Adrenal gland (tissue), 12 donors: ENCODE data around the gene IL31. TPM values are rescaled to one million over a fixed set of nuclear protein-coding genes. Genes with fewer than 3 reads are reported as not detected.

ENCODE experiments used
- DNase-seq, 7 donors: peaks; one replicate each; pipeline ENCODE4 v3.0.0-alpha.2; 2019 to 2020
- H3K27ac ChIP-seq, 5 donors: fragments of 200-600 bp; sonication (generic) in 4 of 5; 1 replicate in 3 of 5; 2 replicates in 2 of 5; pipeline versions ENCODE4 v1.5.1 to v1.8.0; 2016 to 2020; ENCODE audit warnings: mild to moderate bottlenecking in 1 of 5
- H3K27me3 ChIP-seq: fragments of 200-600 bp; 2 replicates; pipeline ENCODE4 v1.8.0; 2021
- H3K36me3 ChIP-seq, 2 donors: fragments of 200-600 bp; replicated peaks in 1 of 2; 1 replicate in 1 of 2; 2 replicates in 1 of 2; pipeline versions ENCODE4 v1.5.1 to v1.8.0; 2018 to 2022
- H3K4me1 ChIP-seq, 2 donors: fragments of 200-600 bp; replicated peaks in 1 of 2; 1 replicate in 1 of 2; 2 replicates in 1 of 2; pipeline versions ENCODE4 v1.5.1 to v1.8.0; 2018 to 2021
- H3K4me3 ChIP-seq, 4 donors: fragments of 200-600 bp; sonication (generic) in 3 of 4; one replicate each; pipeline ENCODE4 v1.5.1; 2016 to 2018
- H3K9me3 ChIP-seq, 3 donors: fragments of 200-600 bp; sonication (generic) in 1 of 3; replicated peaks in 1 of 3; 1 replicate in 2 of 3; 2 replicates in 1 of 3; pipeline versions ENCODE4 v1.5.1 to v1.8.0; 2016 to 2021
- POLR2A ChIP-seq, 2 donors: fragments of 450-650 bp; IDR thresholded peaks; one replicate each; pipeline ENCODE4 v1.6.1; 2017; ENCODE audit warnings: antibody characterized with exemption in 2 of 2, mild to moderate bottlenecking in 2 of 2, moderate library complexity in 1 of 2
- WGBS, 4 donors: extraction: QIAGEN DNeasy Blood & Tissue Kit in 2 of 4; methylation state at CpG; one replicate each; pipeline versions ENCODE4 v1.1.5 to v1.1.7; 2013 to 2017; 5-methylcytosine and 5-hydroxymethylcytosine counted together
- intact Hi-C, 2 donors: fragments of 100-400 bp; cut with DNase I; formaldehyde crosslinking; loops; one replicate each; pipeline versions ENCODE4 v1.14.1 to v1.15.0; 2022 to 2023
- polyA plus RNA-seq, 3 donors: library from polyadenylated mRNA; stranded (reverse); fragments of 200-250 nt in 2 of 3; fragments of 350-450 nt in 1 of 3; fragmentation: Illumina TruSeq in 1 of 3; extraction: RNeasy Lipid Tissue Mini Kit (QIAGEN cat#74804) in 1 of 3; gene quantifications; one replicate each; pipeline ENCODE4 v1.2.3, GENCODE V29; 2013 to 2014
- total RNA-seq, 9 donors: library from RNA; depleted of rRNA in 4 of 9; stranded (reverse); fragments of >200 nt in 4 of 9; fragments of 120-200 nt in 1 of 9; fragmentation: NEBNext Ultra II Directional in 1 of 9; extraction: Animal tissue kit (Norgen Biotek cat#: 25700) in 1 of 9; gene quantifications; one replicate each; pipeline versions ENCODE4 v1.1.0 to v1.2.4, GENCODE V29; 2013 to 2023
- TF ChIP-seq, protein P1 (sequence below), 6 experiments: fragments of 450-650 bp in 4 of 6; fragments of 200-600 bp in 2 of 6; sonication (generic) in 1 of 6; IDR thresholded peaks; 1 replicate in 5 of 6; 2 replicates in 1 of 6; pipeline versions ENCODE4 v1.5.1 to v1.8.0; 2016 to 2021; ENCODE audit warnings: antibody characterized with exemption in 6 of 6, mild to moderate bottlenecking in 2 of 6, moderate library complexity in 1 of 6
- donor health status: healthy with polysubstance abuse.
- donor health status: Bipolar disorder and iron deficiency.
- donor health status: DM: yes; HTN: yes; CAD: no.
- donor health status: DM: no; HTN: no; CAD: no.
- donor health status: DM: no; HTN: no; CAD: no.
- donor health status: DM: yes; HTN: yes; CAD: no.

IL31 gene
- total and polyA plus RNA-seq, 12 donors = not detected

DNA sequence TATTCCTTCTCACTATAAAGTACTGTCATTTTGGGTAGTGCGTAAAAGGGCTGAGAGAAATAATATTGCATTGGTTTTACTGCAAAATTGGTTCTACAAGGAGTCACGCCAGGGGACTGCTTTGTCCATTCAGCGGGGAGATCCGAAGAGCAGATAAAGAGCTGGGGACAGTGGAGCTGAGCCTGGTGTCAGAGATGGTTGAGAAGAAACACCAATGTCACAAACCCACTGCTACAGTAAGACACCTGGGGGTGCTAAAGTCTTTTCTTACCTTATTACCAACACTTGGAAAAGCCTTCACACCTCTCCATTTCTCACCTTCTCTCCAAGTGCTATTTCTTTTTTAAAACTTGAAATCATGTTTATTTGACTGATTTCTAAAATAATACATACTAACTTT is 14.1 kb downstream of the IL31 start:
- intact Hi-C loops = no loop called here
- no peak for TF ChIP-seq POLR2A (IDR thresholded peaks at IDR 0.05)
- TF ChIP-seq, protein P1, sequence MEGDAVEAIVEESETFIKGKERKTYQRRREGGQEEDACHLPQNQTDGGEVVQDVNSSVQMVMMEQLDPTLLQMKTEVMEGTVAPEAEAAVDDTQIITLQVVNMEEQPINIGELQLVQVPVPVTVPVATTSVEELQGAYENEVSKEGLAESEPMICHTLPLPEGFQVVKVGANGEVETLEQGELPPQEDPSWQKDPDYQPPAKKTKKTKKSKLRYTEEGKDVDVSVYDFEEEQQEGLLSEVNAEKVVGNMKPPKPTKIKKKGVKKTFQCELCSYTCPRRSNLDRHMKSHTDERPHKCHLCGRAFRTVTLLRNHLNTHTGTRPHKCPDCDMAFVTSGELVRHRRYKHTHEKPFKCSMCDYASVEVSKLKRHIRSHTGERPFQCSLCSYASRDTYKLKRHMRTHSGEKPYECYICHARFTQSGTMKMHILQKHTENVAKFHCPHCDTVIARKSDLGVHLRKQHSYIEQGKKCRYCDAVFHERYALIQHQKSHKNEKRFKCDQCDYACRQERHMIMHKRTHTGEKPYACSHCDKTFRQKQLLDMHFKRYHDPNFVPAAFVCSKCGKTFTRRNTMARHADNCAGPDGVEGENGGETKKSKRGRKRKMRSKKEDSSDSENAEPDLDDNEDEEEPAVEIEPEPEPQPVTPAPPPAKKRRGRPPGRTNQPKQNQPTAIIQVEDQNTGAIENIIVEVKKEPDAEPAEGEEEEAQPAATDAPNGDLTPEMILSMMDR (IDR thresholded peaks at IDR 0.05) = no peak
- Histone ChIP-seq H3K4me1 (no peaks in the 10 kb centered on the region), H3K36me3 (no peaks in the 10 kb centered on the region), H3K27me3 (no peaks in the 10 kb centered on the region), H3K4me3 (no peak overlapping the region), H3K9me3 (no peaks in the 10 kb centered on the region), H3K27ac (no peak overlapping the region)
- WGBS, 4 donors = 60 to 79% (median 72%) methylated on average over 4 of the region's 4 CpGs
- DNase-seq = no peak

DNA sequence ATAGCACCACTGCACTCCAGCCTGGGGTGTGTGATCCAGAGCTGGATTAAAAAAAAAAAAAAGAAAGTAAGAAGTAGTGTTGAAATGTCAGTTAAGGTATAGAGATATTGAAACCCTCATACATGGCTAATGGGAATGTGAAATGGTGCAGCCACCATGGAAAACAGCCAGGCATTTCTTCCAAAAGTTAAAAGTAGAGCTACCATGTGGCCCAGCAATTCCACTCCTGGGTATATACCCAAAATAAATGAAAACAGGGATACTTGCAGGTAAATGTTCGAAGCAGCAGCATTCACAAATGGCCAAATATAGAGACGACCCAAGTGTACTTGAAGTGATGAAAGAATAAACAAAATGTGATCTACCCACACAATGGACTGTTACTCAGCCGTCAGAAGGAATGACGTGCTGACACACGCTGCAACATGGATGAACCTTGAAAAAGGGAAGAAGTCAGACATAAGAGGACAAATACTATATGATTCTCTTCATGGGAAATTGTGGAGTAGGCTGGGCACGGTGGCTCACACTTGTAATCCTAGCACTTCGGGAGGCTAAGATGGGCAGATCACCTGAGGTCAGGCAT is 15.2 kb downstream of the IL31 start:
- no peak for DNase-seq
- Histone ChIP-seq H3K4me1 (no peaks in the 10 kb centered on the region), H3K27me3 (no peaks in the 10 kb centered on the region), H3K36me3 (no peaks in the 10 kb centered on the region), H3K4me3 (no peak overlapping the region), H3K9me3 (no peaks in the 10 kb centered on the region), H3K27ac (no peak overlapping the region)
- no peak for TF ChIP-seq POLR2A (IDR thresholded peaks at IDR 0.05)
- TF ChIP-seq, protein P1 (IDR thresholded peaks at IDR 0.05) = no peak
- intact Hi-C loops = no loop called here
- 85 to 92% (median 89%) methylated on average over 7 of the region's 7 CpGs for WGBS, 4 donors

DNA sequence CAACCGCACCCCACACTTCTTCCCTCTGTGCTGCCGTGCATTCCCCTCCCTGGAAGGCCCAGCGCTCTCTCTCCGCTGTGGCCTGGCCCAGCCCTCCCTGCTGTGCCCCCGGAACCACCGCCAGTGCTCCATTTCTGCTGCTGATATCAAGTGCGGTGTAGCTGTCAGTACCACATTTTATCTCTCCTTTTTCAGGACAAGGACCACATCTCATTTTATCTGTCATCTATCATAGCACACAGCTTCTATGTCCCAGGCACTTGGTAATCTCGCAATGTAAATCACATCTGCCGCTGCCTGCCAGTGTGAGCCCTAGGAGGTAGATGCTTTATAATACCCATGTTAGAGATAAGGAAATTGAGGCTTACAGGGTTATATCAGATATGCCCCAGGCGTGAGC is 18.3 kb downstream of the IL31 start:
- no peak overlapping the region for H3K27ac ChIP-seq
- no peaks in the 10 kb centered on the region for H3K36me3 ChIP-seq
- no peak for TF ChIP-seq POLR2A (IDR thresholded peaks at IDR 0.05)
- TF ChIP-seq, protein P1 (IDR thresholded peaks at IDR 0.05) = no peak
- H3K9me3 ChIP-seq = no peaks in the 10 kb centered on the region
- intact Hi-C loops = no loop called here
- no peaks in the 10 kb centered on the region for H3K4me1 ChIP-seq
- no peaks in the 10 kb centered on the region for H3K27me3 ChIP-seq
- 82 to 88% (median 85%) methylated on average over 10 of the region's 10 CpGs for WGBS, 4 donors
- H3K4me3 ChIP-seq = no peak overlapping the region
- no peak for DNase-seq

DNA sequence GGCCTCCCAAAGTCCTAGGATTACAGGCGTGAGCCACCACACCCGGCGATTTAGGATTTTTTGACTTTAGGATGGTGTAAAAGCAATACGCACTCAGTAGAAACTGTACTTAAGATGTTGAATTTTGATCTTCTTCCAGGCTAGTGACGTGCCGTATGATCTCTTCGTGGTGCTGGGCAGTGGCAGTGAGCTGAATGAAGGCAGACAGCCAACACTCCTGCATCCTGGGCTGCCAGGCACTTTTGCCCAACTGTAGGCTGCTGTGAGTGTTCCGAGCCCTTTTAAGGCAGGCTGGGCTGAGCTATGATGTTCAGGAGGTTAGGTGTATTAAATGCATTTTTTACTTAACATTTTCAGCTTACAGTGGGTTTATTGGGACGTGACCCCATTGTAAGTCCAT is 21.3 kb downstream of the IL31 start:
- WGBS, 4 donors = 82 to 89% (median 83%) methylated on average over 9 of the region's 9 CpGs
- intact Hi-C loops = no loop called here

More for the DNA sequence above, 21.3 kb downstream of the IL31 start:
- no peak for DNase-seq
- no peaks in the 10 kb centered on the region for H3K36me3 ChIP-seq
- no peaks in the 10 kb centered on the region for H3K9me3 ChIP-seq
- no peaks in the 10 kb centered on the region for H3K27me3 ChIP-seq
- H3K4me3 ChIP-seq = no peak overlapping the region
- H3K4me1 ChIP-seq = no peaks in the 10 kb centered on the region
- H3K27ac ChIP-seq = no peak overlapping the region
- TF ChIP-seq, protein P1 (IDR thresholded peaks at IDR 0.05) = no peak
- TF ChIP-seq POLR2A (IDR thresholded peaks at IDR 0.05) = no peak
